ENCODE results near the gene SMG6.

GRCh38 chr17:2027528-2028233 is 275.9 kb downstream of the SMG6 start:
- TF ChIP-seq CTCF (IDR thresholded peaks at IDR 0.05) = no peak
- TF ChIP-seq POLR2A (IDR thresholded peaks at IDR 0.05) = no peak
